Stimulated activated CD4-positive, alpha-beta T cell treated with anti-CD3 and anti-CD28 coated beads, TNF-alpha, amount 100 ng/mL, for 48 hours (primary cell): ENCODE data around the gene BROX.

Experiments used
- DNase-seq, 3 donors: peaks; one replicate each; pipeline ENCODE4 v3.0.0-alpha.2; 2020; ENCODE audit warnings: low read depth in 3 of 3

The BROX gene

GRCh38 chr1:222777463-222777862 lies 65.1 kb downstream of the BROX start:
- DNase-seq, result no peak

GRCh38 chr1:222777977-222778376 lies 65.6 kb downstream of the BROX start:
- DNase-seq, result no peak

- no peak for DNase-seq
Measured at GRCh38 chr1:222781251-222781650, 68.9 kb downstream of the BROX start.

- DNase-seq, result no peak
Measured at GRCh38 chr1:222783051-222783450, 70.7 kb downstream of the BROX start.

- no peak for DNase-seq
Measured at GRCh38 chr1:222784371-222784770, 72.0 kb downstream of the BROX start.
